Posterior cingulate gyrus (tissue), 11 donors: ENCODE measurements around the gene RPS18.
"Not testable (repeated sequence)": the region's sequence is repeated elsewhere in the genome, so short reads cannot be mapped to it uniquely, and the experiment has no call there.

ENCODE experiments used
- DNase-seq, 10 donors: peaks; one replicate each; pipeline versions ENCODE4 v3.0.0 to v3.0.0-alpha.2; 2020 to 2021; ENCODE audit warnings: mixed read lengths in 3 of 10
- intact Hi-C: fragments of 100-400 bp; cut with DNase I; formaldehyde crosslinking; loops from one replicate; pipeline ENCODE4 v1.15.1; 2023

Gene RPS18

GRCh38 chr6:33271468-33272274, at the start of gene RPS18, which contains the start of gene VPS52:
TSS of gene RPS18 (plus strand) at chr6:33272075. CDS start at chr6:33272120, 45 bp downstream.
TSS of gene VPS52 (minus strand) at chr6:33271876. CDS start at chr6:33271675, 201 bp downstream.
- peak; percentile 87 to 98 (median 92) for DNase-seq
- intact Hi-C loops = loop anchor here (1.0 kb wide), 1 partner anchor 18 kb away; the partner anchor contains the start of genes PFDN6 and WDR46

- intact Hi-C loops, DNase-seq: not testable (repeated sequence)
These were observed 45.3 kb upstream of the RPS18 start for GRCh38 chr6:33226503-33227120.

GRCh38 chr6:33235221-33235634, 36.6 kb upstream of the RPS18 start:
- DNase-seq = no peak

GRCh38 chr6:33236328-33236727, 35.5 kb upstream of the RPS18 start:
- no peak for DNase-seq
- intact Hi-C loops = no loop called here

More at GRCh38 chr6:33235221-33235634, 36.6 kb upstream of the RPS18 start:
- intact Hi-C loops = no loop called here

GRCh38 chr6:33236852-33237251, 35.0 kb upstream of the RPS18 start:
- intact Hi-C loops = no loop called here
- DNase-seq = no peak

- intact Hi-C loops = no loop called here
- no peak for DNase-seq
These were observed 34.1 kb upstream of the RPS18 start for GRCh38 chr6:33237741-33238140.

- intact Hi-C loops = loop anchor here (10.0 kb wide), 1 partner anchor 47 kb away; the partner anchor contains the start of gene COL11A2
- no peak for DNase-seq
These were observed 29.9 kb upstream of the RPS18 start for GRCh38 chr6:33241968-33242367.

GRCh38 chr6:33243476-33243875, 28.4 kb upstream of the RPS18 start:
- DNase-seq = no peak
- intact Hi-C loops = loop anchor here (10.0 kb wide), 1 partner anchor 49 kb away; the partner anchor contains the start of gene COL11A2

- intact Hi-C loops = loop anchor here (1.0 to 10.0 kb wide), 6 partner anchors 36 to 361 kb away; partner anchors contain the start of gene COL11A2
- DNase-seq = peak; percentile 83 to 98 (median 91)
These were observed 23.8 kb upstream of the RPS18 start for GRCh38 chr6:33247977-33248642.

GRCh38 chr6:33248643-33248931, 23.3 kb upstream of the RPS18 start:
- DNase-seq = peak in 2 of 10 donors; percentile 12 to 81
- intact Hi-C loops = loop anchor here (1.0 to 10.0 kb wide), 6 partner anchors 36 to 361 kb away; partner anchors contain the start of gene COL11A2

GRCh38 chr6:33248932-33249731, 22.7 kb upstream of the RPS18 start:
- peak; percentile 93 to 99 (median 97) for DNase-seq
- intact Hi-C loops = loop anchor here (1.0 to 10.0 kb wide), 6 partner anchors 37 to 362 kb away; partner anchors contain the start of gene COL11A2

- intact Hi-C loops = loop anchor here (2.0 to 10.0 kb wide), 4 partner anchors 38 to 363 kb away; partner anchors contain the start of gene COL11A2
- DNase-seq = peak in 1 of 10 donors; percentile 16
These were observed 21.9 kb upstream of the RPS18 start for GRCh38 chr6:33249732-33250630.

GRCh38 chr6:33250731-33251130, 21.1 kb upstream of the RPS18 start:
- DNase-seq = no peak
- intact Hi-C loops = no loop called here

- no peak for DNase-seq
- intact Hi-C loops = no loop called here
These were observed 20.4 kb upstream of the RPS18 start for GRCh38 chr6:33251395-33252012.

GRCh38 chr6:33252759-33253158, 19.1 kb upstream of the RPS18 start:
- intact Hi-C loops = no loop called here
- no peak for DNase-seq

GRCh38 chr6:33254591-33254990, 17.3 kb upstream of the RPS18 start:
- no peak for DNase-seq
- intact Hi-C loops = no loop called here

GRCh38 chr6:33259032-33259431, 12.8 kb upstream of the RPS18 start:
- DNase-seq = no peak
- intact Hi-C loops = no loop called here

GRCh38 chr6:33262490-33262889, 9.4 kb upstream of the RPS18 start:
- DNase-seq, intact Hi-C loops: not testable (repeated sequence)
